GM19468 (cell line): ENCODE measurements around the gene CTSZ.

Experiments used
- ATAC-seq: cut with Tn5 transposase; IDR thresholded peaks from one replicate; pipeline ENCODE4 v1.9.1; 2021; ENCODE audit warnings: mild to moderate bottlenecking, moderate library complexity, moderate number of reproducible peaks; ENCODE audit not compliant: unreplicated experiment; ENCODE audit errors: extremely low read depth

The CTSZ gene

GRCh38 chr20:59032023-59032712 is 25.1 kb upstream of the CTSZ start, which contains the start of gene ATP5F1E:
Gene ATP5F1E, minus strand, starts transcription at chr20:59032335. Its CDS starts 84 bp downstream, at chr20:59032251.
- peak; percentile 93 for ATAC-seq

GRCh38 chr20:59031564-59032022 is 24.5 kb upstream of the CTSZ start:
- ATAC-seq: no peak

DNA sequence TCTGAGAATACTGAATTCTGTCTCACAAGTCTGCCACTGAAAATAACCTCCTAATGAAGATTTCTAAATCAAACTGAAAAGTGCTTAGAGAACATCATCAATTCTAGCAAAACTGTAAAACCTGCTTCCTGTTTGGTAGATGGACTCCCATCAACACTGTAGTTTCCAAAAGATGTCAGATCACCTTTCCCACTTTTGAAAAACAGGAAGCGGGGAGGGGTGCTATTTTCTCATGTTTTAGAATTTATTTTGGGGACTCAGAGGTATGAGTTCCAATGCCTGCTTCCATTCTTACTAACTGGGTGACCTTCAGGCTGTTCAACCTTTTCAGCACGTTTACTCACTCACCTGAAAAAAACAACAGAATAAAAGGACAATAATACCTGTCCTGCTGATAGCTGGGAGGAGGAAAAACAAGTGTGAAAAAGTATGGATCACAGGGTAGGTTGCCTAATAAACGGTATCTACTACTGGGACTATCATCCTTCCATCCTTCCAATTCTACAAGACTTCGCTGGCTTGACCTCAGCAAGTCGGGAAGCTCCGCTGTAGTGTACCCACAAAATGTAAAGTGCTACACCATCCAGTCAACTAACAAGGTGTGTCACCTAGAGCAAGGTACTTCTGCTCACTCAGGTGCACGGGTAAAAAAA is 24.0 kb upstream of the CTSZ start:
- ATAC-seq: no peak

GRCh38 chr20:59028812-59029211 is 21.8 kb upstream of the CTSZ start:
- no peak for ATAC-seq

- ATAC-seq: no peak
These were observed 20.8 kb upstream of the CTSZ start for GRCh38 chr20:59027741-59028320.

DNA sequence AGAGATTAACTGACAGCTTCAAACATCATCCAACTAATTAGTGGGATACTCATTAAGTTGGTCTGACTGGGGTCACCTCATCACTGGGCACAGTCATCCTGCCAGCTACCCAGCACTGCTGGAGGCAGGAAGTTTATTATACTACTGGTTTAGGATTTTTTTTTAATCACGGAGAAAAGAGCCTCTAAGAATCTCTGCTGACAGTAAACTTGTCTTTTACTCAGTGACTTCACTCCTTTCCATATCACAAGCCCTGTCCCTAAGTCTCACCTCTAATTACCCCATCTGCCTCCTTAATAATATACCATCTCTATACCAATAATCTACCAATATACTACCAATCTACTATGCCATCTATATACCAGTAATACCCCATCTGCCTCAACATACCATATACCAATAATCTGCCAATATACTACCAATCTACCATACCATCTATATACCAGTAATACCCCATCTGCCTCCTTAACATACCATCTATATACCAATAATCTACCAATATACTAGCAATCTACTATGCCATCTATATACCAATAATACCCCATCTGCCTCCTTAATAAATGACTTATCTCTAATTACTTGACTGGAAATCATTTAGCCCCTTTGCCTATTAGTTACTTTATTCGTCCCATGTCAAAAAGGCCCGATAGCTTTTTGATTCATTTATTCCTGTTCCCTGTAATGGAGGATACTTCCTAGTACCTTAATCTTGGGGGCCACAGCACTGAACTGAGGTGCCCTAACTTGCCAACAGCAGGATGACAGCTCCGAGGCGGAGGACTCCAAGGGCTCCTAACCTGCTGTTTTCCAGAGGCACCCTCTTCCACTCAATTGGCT is 20.1 kb upstream of the CTSZ start:
- no peak for ATAC-seq

- ATAC-seq: no peak
These were observed 18.5 kb upstream of the CTSZ start for GRCh38 chr20:59025511-59025910.

DNA sequence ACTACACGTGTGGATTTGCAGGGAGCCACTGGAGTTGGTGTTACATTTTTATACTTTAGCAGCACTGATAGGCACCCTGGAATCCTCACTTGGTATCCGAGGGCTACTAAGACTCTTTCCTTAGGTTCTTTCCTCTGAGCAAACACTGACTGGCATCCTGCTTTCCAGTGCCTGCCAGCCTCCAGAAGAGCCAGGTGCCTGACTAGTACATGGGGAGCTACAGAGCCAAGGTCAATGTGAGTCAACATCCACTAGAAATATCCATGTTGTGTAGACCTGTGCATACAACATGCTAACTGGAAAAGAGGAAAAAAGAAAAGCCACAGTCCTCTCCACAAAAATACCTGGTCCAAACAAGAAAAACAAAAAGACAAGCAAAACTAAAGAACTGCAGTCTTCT is 18.0 kb upstream of the CTSZ start:
- ATAC-seq: no peak

DNA sequence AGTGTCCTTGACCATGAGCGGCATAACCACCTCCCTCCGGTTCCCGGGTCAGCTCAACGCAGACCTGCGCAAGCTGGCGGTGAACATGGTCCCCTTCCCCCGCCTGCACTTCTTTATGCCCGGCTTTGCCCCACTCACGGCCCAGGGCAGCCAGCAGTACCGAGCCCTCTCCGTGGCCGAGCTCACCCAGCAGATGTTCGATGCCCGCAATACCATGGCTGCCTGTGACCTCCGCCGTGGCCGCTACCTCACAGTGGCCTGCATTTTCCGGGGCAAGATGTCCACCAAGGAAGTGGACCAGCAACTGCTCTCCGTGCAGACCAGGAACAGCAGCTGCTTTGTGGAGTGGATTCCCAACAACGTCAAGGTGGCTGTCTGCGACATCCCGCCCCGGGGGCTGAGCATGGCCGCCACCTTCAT is 17.1 kb upstream of the CTSZ start:
- no peak for ATAC-seq

DNA sequence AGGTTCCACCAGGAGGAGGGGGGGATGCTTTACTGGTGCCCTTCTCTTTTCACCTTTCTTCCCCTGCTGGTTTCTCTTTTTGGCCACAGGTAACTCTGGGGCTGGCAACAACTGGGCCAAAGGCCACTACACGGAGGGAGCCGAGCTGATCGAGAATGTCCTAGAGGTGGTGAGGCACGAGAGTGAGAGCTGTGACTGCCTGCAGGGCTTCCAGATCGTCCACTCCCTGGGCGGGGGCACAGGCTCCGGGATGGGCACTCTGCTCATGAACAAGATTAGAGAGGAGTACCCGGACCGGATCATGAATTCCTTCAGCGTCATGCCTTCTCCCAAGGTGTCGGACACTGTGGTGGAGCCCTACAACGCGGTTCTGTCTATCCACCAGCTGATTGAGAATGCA is 16.6 kb upstream of the CTSZ start:
- no peak for ATAC-seq

- ATAC-seq: no peak
These were observed 15.7 kb upstream of the CTSZ start for GRCh38 chr20:59022754-59023153.

GRCh38 chr20:59020938-59021551 is 14.0 kb upstream of the CTSZ start:
- ATAC-seq: no peak

DNA sequence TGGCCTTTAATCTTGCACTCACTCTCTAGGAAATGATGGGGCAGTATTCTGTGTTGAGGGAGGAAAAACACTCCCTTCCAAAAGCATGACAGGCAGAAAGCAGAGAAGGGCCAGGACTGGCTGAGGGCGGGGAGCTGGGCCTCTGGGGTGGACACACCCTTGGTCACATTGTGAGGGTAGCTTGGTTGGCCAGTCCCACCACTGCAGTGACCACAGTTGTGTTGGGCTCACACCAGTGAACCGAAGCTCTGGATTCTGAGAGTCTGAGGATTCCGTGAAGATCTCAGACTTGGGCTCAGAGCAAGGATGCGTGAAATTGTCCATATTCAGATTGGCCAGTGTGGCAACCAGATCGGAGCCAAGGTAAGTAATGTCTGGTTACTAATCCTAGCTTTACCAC is 12.2 kb upstream of the CTSZ start, which contains the start of gene TUBB1:
TUBB1 (plus strand) TSS at position 213 of the 400 bp plus-strand sequence; CDS start at position 307, 94 bp downstream.
- no peak for ATAC-seq

GRCh38 chr20:59018817-59019216 is 11.8 kb upstream of the CTSZ start:
- ATAC-seq: no peak

DNA sequence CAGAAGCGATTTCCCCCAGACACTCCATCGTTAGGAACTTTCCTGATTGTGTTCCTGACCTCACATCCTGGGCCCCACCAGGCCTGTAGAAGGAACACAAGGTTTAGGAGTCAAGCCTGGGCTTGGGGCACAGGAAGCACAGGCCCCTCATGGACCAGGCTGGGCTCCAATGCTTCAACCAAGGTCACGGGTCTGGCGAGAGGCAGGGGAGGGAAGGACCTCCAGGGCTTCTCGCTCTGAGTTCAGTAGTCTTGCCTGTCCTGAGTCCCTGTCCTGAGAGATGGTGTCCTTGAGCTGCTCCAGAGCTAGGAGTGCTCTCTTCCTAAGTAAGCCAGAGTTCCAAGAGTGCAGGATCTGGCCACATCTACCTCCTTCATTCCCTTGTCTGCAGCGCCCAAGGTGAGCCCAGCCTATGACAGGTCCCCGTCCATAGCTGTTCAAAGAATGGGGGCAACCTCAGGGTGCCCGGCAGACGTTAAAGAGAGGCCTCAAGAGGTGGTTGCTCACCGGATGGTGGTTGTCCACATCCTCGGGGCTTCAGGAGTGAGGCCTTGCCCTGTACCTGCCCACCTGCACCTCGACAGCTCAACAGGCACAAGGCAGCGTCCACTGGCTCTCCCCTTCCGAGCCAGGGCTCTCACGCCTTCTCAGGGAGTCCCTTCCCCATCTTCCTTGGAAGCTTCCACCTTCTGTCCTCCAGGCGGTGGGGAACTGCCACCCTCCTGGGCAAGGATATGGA is 10.6 kb upstream of the CTSZ start:
- ATAC-seq: no peak

DNA sequence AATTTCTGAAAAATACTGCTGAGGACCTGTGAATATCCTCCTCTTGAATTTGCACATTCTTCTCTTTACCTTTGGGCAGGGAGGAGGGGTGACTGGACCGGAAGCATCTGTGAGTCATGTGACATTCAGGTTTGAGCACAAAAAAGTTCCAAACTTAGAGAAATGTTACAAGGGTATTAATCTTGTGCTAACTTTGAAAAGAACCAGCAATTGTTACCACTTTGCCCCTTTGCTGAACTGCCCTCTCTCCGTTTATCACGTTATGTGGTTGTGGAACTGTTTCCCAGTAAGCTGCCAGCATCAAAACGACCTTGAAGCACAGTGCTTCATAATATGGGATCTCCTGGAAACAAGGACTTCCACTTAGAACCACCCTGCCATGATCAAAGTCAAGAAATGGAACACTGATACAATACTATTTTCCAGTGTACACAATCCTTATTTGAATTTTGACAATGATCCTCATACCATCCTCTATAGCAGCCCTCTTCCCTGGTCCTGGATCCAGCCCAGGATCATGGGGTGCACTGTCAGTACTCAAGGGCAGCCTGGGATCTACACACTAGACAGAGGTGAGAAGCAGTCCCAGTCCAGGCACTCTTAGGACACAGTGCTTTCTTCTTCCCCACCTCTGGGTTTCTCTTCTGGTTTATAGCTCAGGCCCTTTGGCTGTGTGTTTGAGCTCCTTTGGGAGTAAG is 9.9 kb upstream of the CTSZ start:
- no peak for ATAC-seq

- ATAC-seq: no peak
These were observed 9.0 kb upstream of the CTSZ start for GRCh38 chr20:59015812-59016711.

- no peak for ATAC-seq
These were observed 8.4 kb upstream of the CTSZ start for GRCh38 chr20:59015411-59015810.
